Kidney epithelial cell (primary cell): ENCODE measurements around the gene NDUFA12. TPM values are rescaled to one million over a fixed set of nuclear protein-coding genes. Genes with fewer than 3 reads are reported as not detected.
"Not testable (repeated sequence)": the region's sequence is repeated elsewhere in the genome, so short reads cannot be mapped to it uniquely, and the experiment has no call there.

Source experiments
- DNase-seq: peaks from one replicate; pipeline ENCODE4 v3.0.0-alpha.2; 2010; ENCODE audit warnings: low read depth
- H3K27me3 ChIP-seq: 2 replicates; pipeline ENCODE4 v1.6.0; 2011; ENCODE audit warnings: low read length; ENCODE audit not compliant: control insufficient read depth, insufficient read depth
- H3K36me3 ChIP-seq: 2 replicates; pipeline ENCODE4 v1.5.1; 2011; ENCODE audit warnings: low read length; ENCODE audit not compliant: control insufficient read depth, insufficient read depth
- H3K4me3 ChIP-seq: 2 replicates; pipeline ENCODE4 v1.5.1; 2011; ENCODE audit warnings: low read depth, mild to moderate bottlenecking, control low read depth, low read length
- CTCF ChIP-seq: IDR thresholded peaks from 2 replicates; pipeline ENCODE4 v1.5.1; 2011; ENCODE audit warnings: mild to moderate bottlenecking, moderate library complexity, low read length, control low read depth, inconsistent platforms; ENCODE audit not compliant: insufficient read depth, poor library complexity, severe bottlenecking
- total RNA-seq: library from RNA; depleted of rRNA; stranded (reverse); fragments of >200 nt; gene quantifications from 2 replicates; pipeline ENCODE4 v1.2.3, GENCODE V29; 2015

NDUFA12 gene
- total RNA-seq, 1 donor from 2014 or later: 123 TPM

- DNase-seq: no peak
- TF ChIP-seq CTCF: no peak
- Histone ChIP-seq H3K36me3 (no peaks in the 10 kb centered on the region), H3K27me3 (no peaks in the 10 kb centered on the region), H3K4me3 (no peak overlapping the region)
Measured at GRCh38 chr12:94998326-94998725, 5.2 kb downstream of the NDUFA12 start.

- TF ChIP-seq CTCF: no peak
- no peak for DNase-seq
- no peak overlapping the region for H3K4me3 ChIP-seq
- H3K27me3 ChIP-seq: no peaks in the 10 kb centered on the region
- H3K36me3 ChIP-seq: no peaks in the 10 kb centered on the region
Measured at GRCh38 chr12:94997726-94998125, 5.8 kb downstream of the NDUFA12 start.

GRCh38 chr12:94997061-94997460 is 6.4 kb downstream of the NDUFA12 start:
- H3K4me3 ChIP-seq: no peak overlapping the region

GRCh38 chr12:94994312-94994711 is 9.2 kb downstream of the NDUFA12 start:
- Histone ChIP-seq H3K4me3 (no peak overlapping the region), H3K27me3 (no peaks in the 10 kb centered on the region), H3K36me3 (no peaks in the 10 kb centered on the region)
- peak; percentile 6 for TF ChIP-seq CTCF
- DNase-seq: peak; percentile 38

More at GRCh38 chr12:94997061-94997460, 6.4 kb downstream of the NDUFA12 start:
- DNase-seq: no peak
- no peak for TF ChIP-seq CTCF
- no peaks in the 10 kb centered on the region for H3K36me3 ChIP-seq
- H3K27me3 ChIP-seq: no peaks in the 10 kb centered on the region

GRCh38 chr12:94993855-94994254 is 9.6 kb downstream of the NDUFA12 start:
- H3K4me3 ChIP-seq: not testable (repeated sequence)

GRCh38 chr12:94990222-94990621 is 13.3 kb downstream of the NDUFA12 start:
- no peak for TF ChIP-seq CTCF
- DNase-seq: no peak
- no peak overlapping the region for H3K4me3 ChIP-seq
- no peaks in the 10 kb centered on the region for H3K27me3 ChIP-seq
- H3K36me3 ChIP-seq: no peaks in the 10 kb centered on the region

More at GRCh38 chr12:94993855-94994254, 9.6 kb downstream of the NDUFA12 start:
- DNase-seq, H3K36me3 ChIP-seq, H3K27me3 ChIP-seq: not testable (repeated sequence)

GRCh38 chr12:94988471-94988870 is 15.0 kb downstream of the NDUFA12 start:
- Histone ChIP-seq H3K27me3 (no peaks in the 10 kb centered on the region), H3K36me3 (no peaks in the 10 kb centered on the region), H3K4me3 (no peak overlapping the region)
- DNase-seq: no peak
- no peak for TF ChIP-seq CTCF
